Measurements from ENCODE around the gene TCF12. TPM values are rescaled to one million over a fixed set of nuclear protein-coding genes. Genes with fewer than 3 reads are reported as not detected.

TCF12 gene
- total and polyA plus RNA-seq, 2 of the 8 experiments (the other 6 are each of a cell fraction or from before 2014, with no cell fraction given) = 85.8 to 101 TPM

GRCh38 chr15:57143511-57144078 lies 225.2 kb downstream of the TCF12 start:
- Histone ChIP-seq H3K4me2 (ENCODE audit: insufficient read depth in 1 of 2, low read depth in 2 of 2, low read length in 2 of 2) (no peak overlapping the region), H3K9me3 (ENCODE audit: insufficient read depth in 2 of 2, low read depth in 1 of 2, low read length in 1 of 2) (no peaks in the 10 kb centered on the region), H3K9ac (replicated peaks in 1 of 4; ENCODE audit: extremely low read depth in 1 of 4, low read depth in 3 of 4, low read length in 3 of 4) (no peak overlapping the region), H3K36me3 (ENCODE audit: control insufficient read depth in 2 of 4, insufficient read depth in 4 of 4, low read length in 3 of 4) (no peaks in the 10 kb centered on the region), H2AFZ (ENCODE audit: low read length) (no peak overlapping the region), H3K79me2 (ENCODE audit: control insufficient read depth in 1 of 2, insufficient read depth in 2 of 2, low read length in 2 of 2) (peaks cover 0 to 4% of the 10 kb centered on the region in 2 experiments; a peak in 1 of 4 replicates), H3K18ac (ENCODE audit: extremely low read depth, low read length) (no peak overlapping the region), H2BK120ac (replicated peaks; ENCODE audit: low read depth, low read length) (no peak overlapping the region), H3K4me1 (replicated peaks in 1 of 4; ENCODE audit: control insufficient read depth in 3 of 4, insufficient read depth in 4 of 4, low read length in 3 of 4) (no peaks in the 10 kb centered on the region; a peak in 3 of 7 replicates), H4K20me1 (replicated peaks in 1 of 2; ENCODE audit: control insufficient read depth in 1 of 2, insufficient read depth in 2 of 2, low read length in 2 of 2) (peaks cover 0 to 2% of the 10 kb centered on the region in 2 experiments), H4K91ac (replicated peaks; ENCODE audit: insufficient read length, low read length) (no peak overlapping the region), H3K79me1 (ENCODE audit: low read depth, low read length) (no peaks in the 10 kb centered on the region; the same call in 1 of the 2 replicates), H4K5ac (ENCODE audit: insufficient read length, low read depth, low read length) (no peak overlapping the region), H3K27ac (ENCODE audit: low read depth, low read length) (no peak overlapping the region), H2BK5ac (ENCODE audit: low read depth, low read length) (no peak overlapping the region), H4K8ac (ENCODE audit: extremely low read depth, insufficient read depth, low read length) (no peak overlapping the region), H3K23ac (ENCODE audit: insufficient read length) (no peak overlapping the region), H2BK12ac (ENCODE audit: low read depth, low read length) (no peak overlapping the region), H3K14ac (ENCODE audit: insufficient read length) (no peak overlapping the region), H2AK5ac (ENCODE audit: low read depth, low read length) (no peak overlapping the region), H3K4me3 (ENCODE audit: extremely low read depth in 1 of 4, insufficient read depth in 2 of 4, low read depth in 3 of 4, low read length in 4 of 4) (no peak overlapping the region), H2BK15ac (ENCODE audit: low read length) (no peak overlapping the region), H3K4ac (replicated peaks; ENCODE audit: insufficient read length, low read depth, low read length) (no peak overlapping the region), H3K27me3 (replicated peaks in 1 of 4; ENCODE audit: control insufficient read depth in 3 of 4, extremely low read depth in 1 of 4, insufficient read depth in 3 of 4, low read length in 3 of 4) (no peaks in the 10 kb centered on the region), H2BK20ac (ENCODE audit: low read length) (no peak overlapping the region), H3K23me2 (ENCODE audit: low read depth, low read length) (no peaks in the 10 kb centered on the region), H3K56ac (replicated peaks; ENCODE audit: insufficient read length, low read depth, low read length) (no peak overlapping the region)
- ChIA-PET CTCF (ENCODE audit: partially characterized antibody) (interaction anchor here (0.7 kb wide), 1 partner anchor 322 kb away, joined by 3 read pairs; no protein-coding TSS in a partner anchor), POLR2A (ENCODE audit: partially characterized antibody) (no interaction called here)
- DNase-seq (ENCODE audit: low read depth in 1 of 2, low spot score in 2 of 2) = no peak
- 79% methylated on average over 1 of the region's 1 CpG; no CpG with 5 or more reads in 1 of the 2 experiments for WGBS, 2 experiments (ENCODE audit: extremely low coverage in 1 of 2, insufficient coverage in 1 of 2, insufficient read length in 1 of 2, insufficient replicate concordance in 2 of 2, low coverage in 1 of 2, low lambda C conversion rate in 2 of 2, missing lambda C conversion rate in 1 of 2)
- TF ChIP-seq CHD1 (IDR thresholded peaks at IDR 0.05; ENCODE audit: low read depth, low read length) = no peak
- FAIRE-seq = no peak
